HG02642 (cell line): ENCODE measurements around the gene B3GALNT2.
"Not testable (repeated sequence)": the region's sequence is repeated elsewhere in the genome, so short reads cannot be mapped to it uniquely, and the experiment has no call there.

Experiments
- ATAC-seq: cut with Tn5 transposase; IDR thresholded peaks from one replicate; pipeline ENCODE4 v1.9.1; 2021; ENCODE audit warnings: mild to moderate bottlenecking; ENCODE audit not compliant: unreplicated experiment, poor library complexity

The B3GALNT2 gene

GRCh38 chr1:235504494-235505222 is 406 bp upstream of the B3GALNT2 start:
- ATAC-seq = peak; percentile 81

- peak; percentile 11 for ATAC-seq
These were observed 690 bp downstream of the B3GALNT2 start for GRCh38 chr1:235503403-235504121.

DNA sequence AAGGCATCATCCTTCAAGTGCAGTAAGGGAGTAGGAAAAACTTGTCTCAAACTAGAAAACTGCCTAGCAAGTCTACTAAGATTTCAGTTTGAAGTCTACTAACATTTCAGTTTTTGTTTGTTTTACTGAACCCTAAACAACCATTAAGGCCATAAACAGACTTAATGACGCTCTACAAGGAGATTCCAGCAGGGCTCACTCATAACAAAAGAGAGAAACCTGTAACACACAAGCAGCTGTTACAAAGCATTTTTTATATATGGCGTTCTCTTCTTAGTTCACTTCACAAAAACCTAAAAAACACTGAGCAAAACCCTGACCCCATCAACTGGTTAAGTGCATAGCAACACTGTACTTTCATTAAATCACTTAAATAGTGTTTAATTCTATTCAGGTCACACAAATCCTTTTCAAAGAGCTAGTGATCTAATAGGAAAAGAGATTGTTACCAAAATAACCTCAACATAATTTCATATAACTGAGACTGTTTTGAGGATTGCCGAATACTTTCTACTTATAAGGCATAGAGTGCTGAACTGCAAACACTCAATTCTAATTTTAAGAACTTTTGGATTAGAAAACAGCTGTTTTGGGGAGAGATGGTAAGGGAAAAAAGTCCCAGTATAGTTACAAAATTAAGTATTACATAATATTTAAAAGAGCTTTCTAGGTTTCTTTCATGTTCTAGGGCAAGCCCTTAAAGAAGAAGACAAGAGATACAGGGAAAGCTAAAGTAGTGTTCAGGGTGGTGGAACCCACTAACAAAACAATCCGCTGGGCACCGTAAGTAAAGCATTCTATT is 1.4 kb downstream of the B3GALNT2 start:
- no peak for ATAC-seq

- no peak for ATAC-seq
These were observed 3.2 kb downstream of the B3GALNT2 start for GRCh38 chr1:235500971-235501540.

DNA sequence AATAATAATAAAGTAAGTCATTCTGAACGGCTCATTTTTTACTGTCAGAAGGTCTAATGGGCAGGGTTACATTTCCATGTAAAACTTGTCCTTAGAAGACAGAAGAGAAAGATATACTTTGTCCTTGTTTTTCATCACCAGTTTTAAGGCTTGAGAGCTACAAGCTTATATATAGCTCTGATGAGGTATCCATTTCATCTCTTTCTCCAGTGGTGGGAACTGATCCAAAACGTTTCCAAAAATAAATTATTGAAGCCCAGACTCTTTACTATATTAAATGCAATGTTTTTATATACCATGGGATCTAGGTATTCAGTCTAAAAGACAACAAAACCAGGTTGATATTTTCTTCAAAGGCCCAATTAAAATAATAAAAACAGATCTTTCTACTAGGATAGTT is 8.7 kb downstream of the B3GALNT2 start:
- no peak for ATAC-seq

DNA sequence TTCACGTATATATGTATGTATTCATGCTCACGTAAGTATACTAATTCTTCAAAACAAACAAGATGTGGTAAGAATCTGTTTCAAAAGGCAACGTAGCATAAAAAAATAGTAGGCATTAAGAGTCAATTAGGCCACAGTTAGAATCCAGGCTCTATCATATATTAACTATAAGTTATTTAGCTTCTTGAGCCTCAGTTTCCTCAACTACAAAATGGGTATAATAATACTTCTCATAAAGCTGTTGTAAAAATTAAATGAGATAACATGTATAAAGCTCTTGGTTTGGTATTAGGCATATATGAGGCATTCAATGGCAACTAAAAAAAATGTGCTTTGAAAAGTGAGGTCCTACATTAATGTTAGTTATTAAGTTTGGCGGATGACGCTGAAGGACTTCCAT is 9.2 kb downstream of the B3GALNT2 start:
- ATAC-seq = no peak

DNA sequence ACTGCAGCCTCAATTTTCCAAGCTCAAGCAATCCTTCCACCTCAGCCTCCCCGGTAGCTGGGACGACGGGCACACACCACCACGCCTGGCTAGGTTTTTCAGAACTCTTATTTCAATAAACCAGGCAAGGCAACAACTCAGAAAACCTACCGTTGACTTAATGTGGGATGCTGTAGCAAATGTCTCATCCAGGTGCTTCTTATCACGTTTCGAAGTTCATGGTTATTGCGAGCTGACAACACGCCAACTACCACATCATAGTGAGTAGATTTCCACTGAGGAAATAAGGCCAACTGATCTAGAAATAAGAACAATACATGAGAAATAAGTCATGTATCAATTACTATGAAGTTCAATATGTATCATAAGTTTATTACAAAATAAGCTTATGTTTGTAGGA is 9.7 kb downstream of the B3GALNT2 start:
- no peak for ATAC-seq

DNA sequence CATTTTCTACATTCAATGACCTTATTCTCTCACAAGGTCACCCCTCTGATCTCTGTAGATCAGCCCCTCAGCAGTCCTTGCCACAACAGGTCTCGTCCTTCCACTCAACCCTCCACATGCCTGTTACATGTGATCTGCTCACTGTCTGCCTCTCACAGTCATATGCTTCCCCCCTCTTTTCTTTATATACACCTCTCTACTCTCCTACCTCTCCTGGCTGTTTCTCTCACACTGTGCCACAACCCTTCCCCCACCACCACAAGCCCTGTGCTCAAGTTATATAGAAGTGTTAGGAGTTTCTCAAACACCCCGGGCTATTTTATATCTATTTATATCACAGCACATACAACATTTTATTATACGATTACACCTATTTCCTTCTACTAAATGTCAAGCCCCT is 12.6 kb downstream of the B3GALNT2 start:
- ATAC-seq = no peak

DNA sequence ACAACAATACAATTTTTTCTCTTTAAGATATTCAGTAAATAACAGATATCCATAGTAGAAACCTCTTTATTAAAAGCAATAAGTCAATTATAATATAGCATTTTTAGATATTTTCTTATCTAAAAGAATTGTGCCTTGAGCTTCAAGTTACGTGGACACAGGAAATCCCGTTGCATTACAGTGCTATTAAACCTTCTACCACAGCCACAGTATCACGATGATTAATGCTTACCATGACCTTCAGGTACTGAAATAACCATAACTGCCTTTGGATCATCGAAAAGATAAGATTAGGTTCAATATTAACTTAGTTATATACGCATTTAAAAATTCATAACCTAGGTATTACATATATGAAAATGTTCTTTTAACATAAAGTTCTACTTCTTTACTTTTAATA is 17.9 kb downstream of the B3GALNT2 start:
- ATAC-seq = no peak

DNA sequence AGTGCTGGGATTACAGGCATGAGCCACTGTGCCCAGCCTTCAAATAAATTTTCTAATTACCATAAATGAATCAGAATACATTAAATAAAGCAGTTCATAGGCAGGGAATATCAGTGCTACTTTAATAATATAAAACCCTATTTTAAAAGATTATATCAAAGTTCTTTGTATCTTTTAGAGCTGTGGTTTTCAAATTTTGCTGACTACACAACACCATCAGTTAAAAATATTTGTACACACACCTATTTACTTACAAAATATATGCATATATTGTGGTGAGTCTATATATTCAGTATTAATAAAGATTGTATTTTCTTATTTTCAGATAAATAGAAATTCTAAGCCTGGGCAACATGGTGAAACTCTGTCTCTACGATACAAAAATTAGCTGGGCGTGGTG is 18.7 kb downstream of the B3GALNT2 start:
- no peak for ATAC-seq

DNA sequence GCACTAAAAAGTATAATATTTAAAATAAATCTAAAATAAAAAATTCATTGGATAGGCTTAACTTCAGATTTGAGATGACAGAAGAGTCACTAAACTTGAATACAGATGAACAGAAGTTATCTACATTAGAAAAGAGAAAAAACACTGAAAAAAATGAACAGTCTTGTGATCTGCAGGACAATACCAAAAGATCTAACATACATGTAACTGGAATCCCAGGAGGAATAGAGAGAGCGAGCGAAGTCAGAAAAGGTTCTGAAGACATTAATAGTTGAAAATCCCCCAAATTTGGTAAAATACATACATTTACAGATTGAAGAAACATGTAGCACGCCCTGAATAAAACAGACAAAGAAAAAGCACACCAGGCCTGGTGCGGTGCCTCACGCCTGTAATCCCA is 21.2 kb downstream of the B3GALNT2 start:
- ATAC-seq = no peak

DNA sequence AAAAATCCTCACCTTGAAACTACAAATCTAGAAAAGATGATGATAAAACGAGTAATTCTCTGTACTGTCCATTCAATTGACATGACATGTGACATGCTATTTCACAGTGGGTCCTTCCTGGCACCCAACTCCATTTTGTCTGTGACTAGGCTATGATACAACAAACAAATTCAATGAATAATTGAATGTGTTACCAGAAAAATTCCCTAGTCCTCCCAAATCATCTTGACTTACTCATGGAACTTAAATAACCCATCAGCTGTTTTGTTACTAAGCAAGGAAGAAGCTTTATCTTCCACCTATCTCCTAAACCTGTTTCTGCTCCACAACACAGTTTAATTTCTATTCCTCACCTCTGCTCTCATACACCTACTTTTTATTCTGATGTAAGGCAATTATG is 30.4 kb downstream of the B3GALNT2 start:
- ATAC-seq = no peak

GRCh38 chr1:235470741-235471439 is 33.4 kb downstream of the B3GALNT2 start:
- ATAC-seq = no peak

DNA sequence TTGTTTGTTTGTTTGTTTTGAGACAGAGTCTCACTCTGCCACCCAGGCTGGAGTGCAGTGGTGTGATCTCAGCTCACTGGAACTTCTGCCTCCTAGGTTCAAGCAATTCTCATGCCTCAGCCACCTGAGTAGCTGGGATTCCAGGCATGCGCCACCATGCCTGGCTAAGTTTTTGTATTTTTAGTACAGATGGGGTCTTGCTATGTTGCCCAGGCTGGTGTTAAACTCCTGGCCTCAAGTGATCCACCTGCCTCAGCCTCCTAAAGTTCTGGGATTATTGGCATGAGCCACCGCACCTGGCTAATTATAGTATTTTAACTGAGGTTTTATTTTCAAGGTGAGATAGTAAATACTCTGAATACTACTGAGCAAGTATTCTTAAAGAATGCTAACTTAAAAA is 34.4 kb downstream of the B3GALNT2 start:
- not testable (repeated sequence) for ATAC-seq

DNA sequence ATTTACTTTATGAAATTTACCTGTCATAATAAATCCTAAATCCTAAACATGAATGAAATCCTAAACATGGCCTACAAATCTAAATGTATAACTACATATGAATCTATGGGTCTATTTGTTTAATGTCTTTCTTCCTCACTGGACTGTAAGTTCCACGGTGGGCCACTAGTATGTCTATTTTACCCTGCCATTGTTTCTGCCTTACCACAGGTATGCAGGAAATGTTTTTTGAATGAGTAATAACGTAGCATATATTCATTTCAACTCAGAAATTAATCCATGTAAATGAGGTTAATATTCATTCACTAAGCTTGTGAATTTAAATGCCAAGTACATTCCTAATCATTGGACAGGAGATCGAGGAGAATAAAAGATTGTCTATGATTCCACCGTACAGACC is 35.3 kb downstream of the B3GALNT2 start:
- ATAC-seq = no peak

DNA sequence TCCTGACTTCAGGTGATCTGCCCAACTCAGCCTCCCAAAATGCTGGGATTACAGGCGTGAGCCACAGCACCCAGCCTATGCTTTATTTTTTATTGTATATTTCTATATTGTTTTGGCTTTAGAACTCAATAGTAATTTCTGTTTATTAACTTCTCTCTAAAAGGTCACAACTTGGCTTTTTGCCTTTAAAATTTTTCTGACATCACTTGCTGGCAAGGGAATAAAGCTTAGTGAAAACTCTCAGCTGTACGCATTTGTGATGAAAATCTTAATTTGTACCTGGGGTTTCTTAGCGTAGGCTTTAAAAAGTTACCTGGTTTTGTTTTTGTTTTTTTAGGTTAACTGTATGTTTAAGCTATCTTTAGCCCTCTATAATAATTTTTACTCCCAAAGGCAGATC is 36.2 kb downstream of the B3GALNT2 start:
- ATAC-seq = no peak

DNA sequence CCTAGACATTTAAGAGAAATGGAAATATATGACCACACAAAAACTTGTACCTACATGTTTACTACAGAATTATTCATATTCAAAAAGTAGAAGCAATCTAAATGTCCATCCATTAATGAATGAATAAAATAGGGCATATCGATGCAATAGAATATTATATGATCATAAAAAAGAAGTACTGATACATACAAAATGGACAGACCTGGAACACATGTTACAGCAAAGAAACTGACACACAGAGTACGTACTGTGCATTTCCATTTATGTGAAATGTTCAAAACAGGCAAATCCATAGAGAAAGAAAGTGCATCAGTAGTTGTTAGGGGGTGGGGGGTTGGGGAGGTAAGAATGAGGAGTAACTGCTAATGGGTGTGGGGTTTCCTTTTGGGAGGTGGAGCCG is 39.2 kb downstream of the B3GALNT2 start:
- no peak for ATAC-seq

DNA sequence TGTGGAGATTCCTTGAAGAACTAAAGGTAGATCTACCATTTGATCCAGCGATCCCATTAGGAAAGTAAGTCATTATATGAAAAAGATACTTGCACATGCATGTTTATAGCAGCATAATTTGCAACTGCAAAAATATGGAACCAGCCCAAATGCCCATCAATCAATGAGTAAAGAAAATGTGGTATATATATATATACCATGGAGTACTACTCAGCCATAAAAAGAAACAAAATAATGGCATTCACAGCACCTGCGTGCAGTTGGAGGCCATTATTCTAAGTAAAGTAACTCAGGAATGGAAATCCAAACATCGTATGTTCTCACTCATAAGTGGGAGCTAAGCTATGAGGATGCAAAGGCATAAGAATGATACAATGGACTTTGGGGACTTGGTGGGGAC is 41.4 kb downstream of the B3GALNT2 start:
- not testable (repeated sequence) for ATAC-seq

DNA sequence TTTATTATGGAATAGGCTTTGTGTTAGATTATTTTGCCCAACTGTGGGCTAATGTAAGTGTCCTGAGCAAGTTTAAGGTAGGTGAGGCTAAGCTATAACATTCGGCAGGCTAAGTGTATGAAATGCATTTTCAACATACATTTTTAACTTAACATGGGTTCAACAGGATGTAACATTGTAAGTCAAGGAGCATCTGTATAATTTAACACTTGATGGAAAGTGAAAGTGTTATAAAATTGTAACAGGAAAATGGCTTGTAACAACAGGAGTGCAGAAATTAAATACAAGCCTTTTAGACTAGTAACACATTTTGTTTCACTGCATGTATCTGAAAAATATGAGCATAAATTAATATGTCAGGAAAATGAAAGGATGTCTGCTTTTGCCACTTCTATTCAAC is 42.3 kb downstream of the B3GALNT2 start:
- no peak for ATAC-seq

GRCh38 chr1:235460770-235461169 is 43.5 kb downstream of the B3GALNT2 start:
- ATAC-seq = no peak
